ENCODE measurements around the gene STAG1.

GRCh38 chr3:136390574-136390973, 361.6 kb downstream of the STAG1 start:
- no peak for TF ChIP-seq USF2 (CRISPR knock-in tag; IDR thresholded peaks at IDR 0.05)
- TF ChIP-seq ZHX1 (conservative IDR thresholded peaks at IDR 0.05; ENCODE audit: low read length): no peak
- no peak for TF ChIP-seq PHB (CRISPR knock-in tag; IDR thresholded peaks at IDR 0.05)
- no peak for TF ChIP-seq CTCF (IDR thresholded peaks at IDR 0.05 in 2 of 3, conservative IDR thresholded peaks at IDR 0.05 in 1 of 3; ENCODE audit: insufficient read depth in 2 of 3, low read depth in 1 of 3, low read length in 3 of 3)
- TF ChIP-seq MCM5 (IDR thresholded peaks at IDR 0.05; ENCODE audit: low read depth): no peak
- no peak for TF ChIP-seq EZH2 (IDR thresholded peaks at IDR 0.05; ENCODE audit: borderline replicate concordance, low read depth, low read length)
- no peak for TF ChIP-seq SAP30 (IDR thresholded peaks at IDR 0.05; ENCODE audit: borderline replicate concordance, insufficient read depth, low read depth, low read length, poor library complexity, severe bottlenecking)
- TF ChIP-seq, protein P1, sequence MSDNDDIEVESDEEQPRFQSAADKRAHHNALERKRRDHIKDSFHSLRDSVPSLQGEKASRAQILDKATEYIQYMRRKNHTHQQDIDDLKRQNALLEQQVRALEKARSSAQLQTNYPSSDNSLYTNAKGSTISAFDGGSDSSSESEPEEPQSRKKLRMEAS (CRISPR knock-in tag; IDR thresholded peaks at IDR 0.05): no peak
- TF ChIP-seq NUFIP1 (IDR thresholded peaks at IDR 0.05; ENCODE audit: partially characterized antibody): no peak
- no peak for TF ChIP-seq ZNF174 (CRISPR knock-in tag; IDR thresholded peaks at IDR 0.05)
- no peak for TF ChIP-seq CBX2 (IDR thresholded peaks at IDR 0.05; ENCODE audit: insufficient read depth, low read length, poor library complexity, severe bottlenecking)
- TF ChIP-seq GABPA (tag; conservative IDR thresholded peaks at IDR 0.05; ENCODE audit: low read depth): no peak
- TF ChIP-seq, protein P2, sequence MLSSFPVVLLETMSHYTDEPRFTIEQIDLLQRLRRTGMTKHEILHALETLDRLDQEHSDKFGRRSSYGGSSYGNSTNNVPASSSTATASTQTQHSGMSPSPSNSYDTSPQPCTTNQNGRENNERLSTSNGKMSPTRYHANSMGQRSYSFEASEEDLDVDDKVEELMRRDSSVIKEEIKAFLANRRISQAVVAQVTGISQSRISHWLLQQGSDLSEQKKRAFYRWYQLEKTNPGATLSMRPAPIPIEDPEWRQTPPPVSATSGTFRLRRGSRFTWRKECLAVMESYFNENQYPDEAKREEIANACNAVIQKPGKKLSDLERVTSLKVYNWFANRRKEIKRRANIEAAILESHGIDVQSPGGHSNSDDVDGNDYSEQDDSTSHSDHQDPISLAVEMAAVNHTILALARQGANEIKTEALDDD (IDR thresholded peaks at IDR 0.05): no peak

Data from K562 (cell line).